ENCODE measurements around the gene FUT1.
"Not testable (repeated sequence)": the region's sequence is repeated elsewhere in the genome, so short reads cannot be mapped to it uniquely, and the experiment has no call there.

Gene FUT1

DNA sequence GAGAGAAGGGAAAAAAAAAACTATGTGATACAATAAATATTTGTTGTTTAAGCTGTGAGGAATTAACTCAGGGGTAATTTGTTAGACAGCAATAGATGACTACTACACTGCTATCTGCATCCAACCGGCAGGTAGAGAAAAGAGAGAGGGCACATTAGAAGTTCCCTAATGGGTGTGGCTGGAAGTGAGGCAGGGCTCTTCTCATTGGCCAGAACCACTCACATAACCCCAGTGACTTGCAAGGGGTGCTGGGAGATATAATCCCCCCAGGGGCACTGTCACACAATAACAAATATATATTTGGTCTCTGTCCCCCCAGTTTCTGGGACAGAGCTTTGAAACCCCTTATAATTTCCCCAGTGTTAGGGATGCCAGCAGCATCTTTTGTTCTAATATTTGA, 27.2 kb upstream of the FUT1 start:
- FAIRE-seq, result no peak
- no peak for TF ChIP-seq POLR2A (IDR thresholded peaks at IDR 0.05; ENCODE audit: low read depth, low read length)
- no peak for DNase-seq (ENCODE audit: insufficient read length, low spot score)

DNA sequence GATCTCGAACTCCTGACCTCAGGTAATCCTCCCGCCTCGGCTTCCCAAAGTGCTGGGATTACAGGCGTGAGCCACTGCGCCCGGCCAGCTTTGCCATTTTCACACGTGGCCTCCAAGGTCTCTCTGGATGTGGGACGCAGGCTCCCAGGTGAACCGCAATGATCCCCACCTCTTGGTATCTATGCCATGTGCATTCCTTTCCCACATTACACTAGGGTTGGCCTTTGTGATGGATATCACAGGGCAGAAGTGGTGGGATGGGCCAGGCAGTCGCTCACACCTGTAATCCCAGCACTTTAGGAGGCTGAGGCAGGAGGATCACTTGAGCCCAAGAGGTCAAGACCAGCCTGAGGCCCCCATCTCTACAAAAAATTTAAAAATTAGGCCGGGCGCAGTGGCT, 25.3 kb upstream of the FUT1 start:
- DNase-seq (ENCODE audit: insufficient read length, low spot score), result no peak
- no peak for TF ChIP-seq POLR2A (IDR thresholded peaks at IDR 0.05; ENCODE audit: low read depth, low read length)
- FAIRE-seq, result no peak

DNA sequence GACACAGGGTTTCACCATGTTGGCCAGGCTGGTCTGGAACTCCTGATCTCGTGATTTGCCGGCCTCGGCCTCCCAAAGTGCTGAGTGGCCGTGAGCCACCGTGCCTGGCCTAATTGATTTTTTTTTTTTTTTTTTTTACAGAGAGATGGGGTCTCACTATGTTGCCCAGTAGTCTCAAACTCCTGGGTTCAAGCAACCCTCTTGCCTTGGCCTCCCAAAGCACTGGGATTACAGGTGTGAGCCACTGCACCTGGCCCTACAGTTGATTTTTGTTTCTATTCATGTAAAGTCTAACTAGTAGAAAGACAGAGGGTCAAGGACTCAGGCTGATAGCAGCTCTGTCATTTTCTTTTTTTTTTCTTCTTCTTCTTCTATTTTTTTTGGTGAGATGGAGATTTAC, 24.7 kb upstream of the FUT1 start:
- no peak for TF ChIP-seq POLR2A (IDR thresholded peaks at IDR 0.05; ENCODE audit: low read depth, low read length)
- no peak for FAIRE-seq
- DNase-seq (ENCODE audit: insufficient read length, low spot score), result no peak

DNA sequence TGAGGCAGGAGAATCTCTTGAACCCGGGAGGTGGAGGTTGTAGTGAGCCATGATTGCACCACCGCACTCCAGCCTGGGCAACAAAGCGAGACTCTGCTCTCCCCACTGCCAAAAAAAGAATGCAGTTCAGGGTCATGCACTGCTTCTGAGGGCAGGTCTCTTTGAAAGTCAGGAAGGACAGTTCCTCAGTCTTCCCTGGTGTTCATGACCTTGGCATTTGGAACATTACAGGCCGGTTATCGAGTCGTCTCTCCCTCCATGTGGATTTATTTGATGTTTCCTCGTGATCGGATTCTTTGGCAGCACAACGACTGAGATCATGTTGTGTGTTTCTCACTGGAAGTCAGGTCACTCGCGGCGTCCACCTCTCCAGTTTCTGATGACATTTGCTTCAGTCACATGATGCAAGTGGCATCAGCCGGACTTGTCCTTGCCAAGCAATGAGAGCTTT, 20.1 kb upstream of the FUT1 start:
- TF ChIP-seq POLR2A (IDR thresholded peaks at IDR 0.05; ENCODE audit: low read depth, low read length), result no peak
- no peak for FAIRE-seq
- no peak for DNase-seq (ENCODE audit: insufficient read length, low spot score)

DNA sequence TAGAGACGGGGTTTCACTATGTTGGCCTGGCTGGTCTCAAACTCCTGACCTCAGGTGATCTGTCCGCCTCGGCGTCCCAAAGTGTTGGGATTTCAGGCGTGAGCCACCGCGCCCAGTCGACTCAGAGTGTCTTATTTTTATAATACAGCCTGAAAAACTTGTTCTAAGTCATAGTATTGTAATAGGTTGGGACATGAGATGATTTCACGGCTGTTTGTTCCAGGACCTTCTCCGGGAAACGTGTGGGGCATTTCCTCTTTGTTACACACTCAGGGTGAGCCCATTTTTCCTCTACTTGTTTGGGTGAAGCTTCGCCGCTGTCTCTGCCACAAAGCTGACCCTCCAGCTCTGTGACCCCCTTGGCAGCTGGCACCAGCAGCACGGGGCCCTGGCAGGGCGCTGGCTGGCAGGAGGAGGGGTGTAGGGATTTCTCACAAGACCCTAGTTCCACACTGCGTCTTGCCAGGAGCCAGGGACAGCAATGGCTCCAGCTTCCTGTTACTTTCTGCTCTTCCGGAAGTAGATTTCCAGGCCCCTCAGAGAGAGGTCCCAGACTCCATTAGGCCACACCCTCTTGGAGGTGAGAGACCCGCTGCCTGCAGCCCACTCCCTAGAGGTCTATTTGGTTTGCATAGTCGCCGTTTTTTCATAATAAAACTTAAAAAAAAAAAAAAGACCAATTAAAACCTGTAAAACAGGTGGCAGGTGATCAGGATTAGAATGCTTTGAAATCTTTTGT, 18.5 kb upstream of the FUT1 start:
- DNase-seq (ENCODE audit: insufficient read length, low spot score) (no peak), FAIRE-seq (no peak)
- TF ChIP-seq POLR2A (IDR thresholded peaks at IDR 0.05; ENCODE audit: low read depth, low read length), result no peak

DNA sequence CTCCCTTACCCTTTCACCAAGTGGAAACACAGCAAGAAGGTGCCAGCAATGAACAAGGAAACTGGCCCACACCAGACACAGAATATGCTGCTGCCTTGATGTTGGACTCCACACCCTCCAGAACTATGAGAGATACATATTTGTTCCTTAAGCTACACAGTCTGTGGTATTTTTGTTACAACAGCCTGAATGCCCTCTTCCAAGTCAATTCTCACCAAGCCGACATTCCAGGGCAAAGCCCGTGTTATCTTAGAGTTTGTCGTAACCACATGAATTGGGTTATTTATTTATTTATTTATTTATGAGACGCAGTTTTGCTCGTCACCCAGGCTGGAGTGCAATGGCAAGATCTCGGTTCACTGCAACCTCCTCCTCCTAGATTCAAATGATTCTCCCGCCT, 17.8 kb upstream of the FUT1 start:
- FAIRE-seq (no peak), DNase-seq (ENCODE audit: insufficient read length, low spot score) (no peak)
- no peak for TF ChIP-seq POLR2A (IDR thresholded peaks at IDR 0.05; ENCODE audit: low read depth, low read length)

DNA sequence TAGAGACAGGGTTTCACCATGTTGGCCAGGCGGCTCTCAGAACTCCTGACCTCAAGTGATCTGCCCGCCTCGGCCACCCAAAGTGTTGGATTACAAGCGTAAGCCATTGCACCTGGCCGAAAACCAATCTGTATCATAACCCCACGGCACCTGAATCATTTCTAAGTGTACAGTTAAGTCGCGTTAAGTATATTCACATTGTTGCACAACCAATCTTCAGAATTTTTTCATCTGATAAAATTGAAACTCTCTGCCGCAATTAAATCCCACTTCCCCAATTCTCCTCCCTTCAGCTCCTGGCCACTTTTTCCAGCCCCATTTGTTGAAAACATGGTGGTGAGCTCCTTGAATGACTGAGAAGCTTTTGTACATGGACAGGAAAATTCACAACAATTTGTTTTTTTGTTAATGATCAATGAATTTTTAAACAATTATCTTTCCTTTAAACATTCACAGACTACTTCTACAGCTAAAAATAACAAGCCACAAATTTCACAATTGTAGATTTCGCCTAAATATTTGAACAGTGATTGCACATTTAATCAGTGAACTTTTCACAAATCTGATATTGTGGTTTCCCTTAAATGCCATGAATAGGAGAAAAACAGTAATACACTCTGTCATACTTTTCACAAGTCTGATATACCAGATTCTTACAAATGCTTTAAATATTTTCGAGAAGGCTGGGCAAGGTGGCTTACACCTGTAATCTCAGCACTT, 16.7 kb upstream of the FUT1 start:
- DNase-seq (ENCODE audit: insufficient read length, low spot score) (no peak), FAIRE-seq (no peak)
- TF ChIP-seq POLR2A (IDR thresholded peaks at IDR 0.05; ENCODE audit: low read depth, low read length), result no peak

DNA sequence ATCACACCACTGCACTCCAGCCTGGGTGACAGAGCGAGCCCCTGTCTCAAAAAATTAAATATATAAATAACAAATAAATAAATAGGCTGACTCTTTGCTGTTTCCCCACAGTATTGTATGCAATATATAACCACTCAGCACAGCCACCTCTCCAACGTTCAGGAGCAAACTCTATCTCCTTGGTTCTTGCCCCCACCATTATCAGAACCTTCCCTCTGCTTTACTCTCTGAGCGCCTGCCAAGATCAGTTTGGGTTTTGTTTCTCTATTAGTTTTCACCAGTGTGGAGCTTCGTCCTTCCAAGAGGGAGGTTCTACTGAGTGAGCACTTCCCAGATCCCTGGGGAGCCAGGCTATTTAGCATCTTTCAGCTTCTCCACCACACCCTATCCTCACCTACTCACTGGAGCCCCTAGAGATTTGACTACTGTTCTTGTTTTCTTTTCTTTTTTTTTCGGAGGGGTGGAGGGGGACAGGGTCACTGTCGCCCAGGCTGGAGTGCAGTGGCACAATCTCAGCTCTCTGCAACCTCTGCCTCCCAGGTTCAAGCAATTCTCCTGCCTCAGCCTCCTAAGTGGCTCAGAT, 15.8 kb upstream of the FUT1 start:
- not testable (repeated sequence) for FAIRE-seq

DNA sequence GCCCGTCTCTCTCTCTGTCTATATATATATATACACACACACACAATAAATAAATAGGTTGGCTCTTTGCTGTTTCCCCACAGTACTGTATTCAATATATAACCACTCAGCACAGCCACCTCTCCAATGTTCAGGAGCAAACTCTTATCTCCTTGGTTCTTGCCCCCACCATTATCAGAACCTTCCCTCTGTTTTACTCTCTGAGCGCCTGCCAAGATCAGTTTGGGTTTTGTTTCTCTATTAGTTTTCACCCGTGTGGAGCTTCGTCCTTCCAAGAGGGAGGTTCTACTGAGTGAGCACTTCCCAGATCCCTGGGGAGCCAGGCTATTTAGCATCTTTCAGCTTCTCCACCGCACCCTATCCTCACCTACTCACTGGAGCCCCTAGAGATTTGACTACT, 13.4 kb upstream of the FUT1 start:
- not testable (repeated sequence) for DNase-seq (ENCODE audit: insufficient read length, low spot score); FAIRE-seq

More for the DNA sequence above, 15.8 kb upstream of the FUT1 start:
- not testable (repeated sequence) for DNase-seq (ENCODE audit: insufficient read length, low spot score)

DNA sequence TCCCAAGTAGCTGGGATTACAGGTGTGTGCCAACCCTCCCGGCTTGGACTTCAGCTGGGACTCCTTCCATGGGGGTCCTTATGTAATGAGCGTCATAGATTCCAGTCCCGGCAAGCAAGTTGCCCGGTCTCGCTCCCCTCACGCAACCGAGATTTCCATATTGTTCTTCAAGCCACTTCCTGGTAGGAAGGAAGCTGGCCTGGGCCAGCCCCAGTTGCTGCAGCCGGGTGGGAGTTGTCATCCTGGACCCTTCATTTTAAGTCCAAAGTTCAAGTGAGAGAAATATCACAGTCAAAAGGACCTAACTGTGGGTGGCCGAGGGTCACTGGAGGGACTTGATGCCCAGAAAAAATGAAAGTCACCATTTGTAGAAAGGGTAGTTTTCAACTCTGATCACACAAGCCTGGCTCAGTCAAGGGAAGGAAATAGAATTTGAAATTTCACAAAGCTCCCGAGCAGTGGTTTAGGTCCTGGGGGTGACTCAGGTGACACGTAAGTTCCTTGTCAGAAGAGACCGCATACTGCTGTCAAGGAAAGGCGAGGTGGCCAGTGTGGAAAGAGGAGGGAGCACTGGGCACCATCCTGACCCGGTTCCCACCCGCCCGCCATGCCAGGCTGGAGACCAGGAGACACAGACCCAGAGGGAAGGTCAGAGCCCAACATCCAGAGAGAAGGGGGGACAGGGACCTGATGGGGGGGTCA, 8.2 kb upstream of the FUT1 start:
- no peak for DNase-seq (ENCODE audit: insufficient read length, low spot score)
- TF ChIP-seq POLR2A (IDR thresholded peaks at IDR 0.05; ENCODE audit: low read depth, low read length), result no peak
- no peak for FAIRE-seq

DNA sequence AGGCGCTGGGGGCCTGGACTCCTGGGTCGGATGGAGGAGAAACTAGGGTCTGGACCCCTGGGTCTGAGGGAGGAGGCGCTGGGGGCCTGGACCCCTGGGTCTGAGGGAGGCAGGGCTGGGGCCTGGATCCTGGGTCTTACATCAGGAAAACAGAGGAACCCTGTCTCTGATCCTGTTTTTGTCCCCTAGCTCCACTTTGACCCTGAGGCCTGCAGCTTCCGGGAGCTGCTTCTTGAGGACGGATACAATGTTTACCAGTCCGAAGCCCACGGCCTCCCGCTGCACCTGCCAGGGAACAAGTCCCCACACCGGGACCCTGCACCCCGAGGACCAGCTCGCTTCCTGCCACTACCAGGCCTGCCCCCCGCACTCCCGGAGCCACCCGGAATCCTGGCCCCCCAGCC, 5.3 kb upstream of the FUT1 start:
- FAIRE-seq (no peak), DNase-seq (ENCODE audit: insufficient read length, low spot score) (no peak)
- no peak for TF ChIP-seq POLR2A (IDR thresholded peaks at IDR 0.05; ENCODE audit: low read depth, low read length)

DNA sequence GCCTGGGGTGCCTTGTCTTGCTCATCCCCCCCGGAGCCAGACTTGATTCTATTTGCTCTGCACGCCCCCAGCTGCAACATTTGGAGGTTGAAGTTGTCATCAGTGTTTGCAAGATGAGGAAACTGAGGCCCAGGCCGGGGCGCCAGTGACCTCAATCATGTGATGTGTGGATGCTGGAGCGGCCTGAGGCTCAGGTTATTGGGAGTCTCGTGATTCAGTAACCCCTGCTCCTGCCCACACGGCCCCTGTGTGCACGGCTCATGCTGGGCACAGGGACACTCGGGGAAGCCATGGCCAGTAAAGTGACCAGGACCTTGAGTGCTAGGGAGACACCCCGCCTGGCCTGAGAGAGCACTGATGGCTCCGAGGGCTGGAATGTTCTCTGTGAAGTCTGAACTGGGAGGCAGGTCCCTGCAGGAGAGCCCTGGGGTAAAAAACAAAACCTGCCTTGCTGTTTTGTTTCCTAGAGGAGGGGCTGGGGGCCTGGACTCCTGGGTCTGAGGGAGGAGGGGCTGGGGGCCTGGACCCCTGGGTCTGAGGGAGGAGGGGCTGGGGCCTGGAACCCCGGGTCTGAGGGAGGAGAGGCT, 4.7 kb upstream of the FUT1 start:
- DNase-seq (ENCODE audit: insufficient read length, low spot score) (no peak), FAIRE-seq (no peak)
- TF ChIP-seq POLR2A (IDR thresholded peaks at IDR 0.05; ENCODE audit: low read depth, low read length), result no peak

DNA sequence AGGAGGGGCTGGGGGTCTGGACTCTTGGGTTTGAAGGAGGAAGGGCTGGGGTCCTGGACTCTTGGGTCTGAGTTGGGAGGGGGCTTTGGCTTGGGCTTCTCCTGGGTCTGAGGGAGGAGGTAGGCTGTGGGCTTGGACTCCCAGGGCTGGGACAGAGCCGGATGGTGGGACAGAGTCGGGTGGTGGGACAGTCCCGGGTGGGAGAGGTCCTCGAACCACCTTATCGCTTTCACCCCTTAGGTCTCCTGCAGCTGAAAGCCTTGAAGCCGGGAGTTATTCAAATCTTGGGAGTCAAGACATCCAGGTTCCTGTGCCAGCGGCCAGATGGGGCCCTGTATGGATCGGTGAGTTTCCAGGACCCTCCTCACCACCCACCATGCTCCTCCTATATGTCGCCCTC, 4.2 kb upstream of the FUT1 start:
- no peak for TF ChIP-seq POLR2A (IDR thresholded peaks at IDR 0.05; ENCODE audit: low read depth, low read length)
- FAIRE-seq (no peak), DNase-seq (ENCODE audit: insufficient read length, low spot score) (no peak)

DNA sequence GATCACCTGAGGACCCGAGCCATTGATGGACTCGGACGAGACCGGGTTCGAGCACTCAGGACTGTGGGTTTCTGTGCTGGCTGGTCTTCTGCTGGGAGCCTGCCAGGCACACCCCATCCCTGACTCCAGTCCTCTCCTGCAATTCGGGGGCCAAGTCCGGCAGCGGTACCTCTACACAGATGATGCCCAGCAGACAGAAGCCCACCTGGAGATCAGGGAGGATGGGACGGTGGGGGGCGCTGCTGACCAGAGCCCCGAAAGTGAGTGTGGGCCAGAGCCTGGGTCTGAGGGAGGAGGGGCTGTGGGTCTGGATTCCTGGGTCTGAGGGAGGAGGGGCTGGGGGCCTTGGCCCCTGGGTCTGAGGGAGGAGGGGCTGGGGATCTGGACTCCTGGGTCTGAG, 3.8 kb upstream of the FUT1 start:
- FAIRE-seq (no peak), DNase-seq (ENCODE audit: insufficient read length, low spot score) (no peak)
- TF ChIP-seq POLR2A (IDR thresholded peaks at IDR 0.05; ENCODE audit: low read depth, low read length), result no peak

Data from H54 (cell line).